Measurements from ENCODE around the gene CHD6. TPM values are rescaled to one million over a fixed set of nuclear protein-coding genes. Genes with fewer than 3 reads are reported as not detected.
A peak's percentile ranks its signal among the peaks of the same experiment; 100 is the strongest.

CHD6 gene
- total and polyA plus RNA-seq, 8 donors = 27.7 to 68.6 (median 52.4) TPM

DNA sequence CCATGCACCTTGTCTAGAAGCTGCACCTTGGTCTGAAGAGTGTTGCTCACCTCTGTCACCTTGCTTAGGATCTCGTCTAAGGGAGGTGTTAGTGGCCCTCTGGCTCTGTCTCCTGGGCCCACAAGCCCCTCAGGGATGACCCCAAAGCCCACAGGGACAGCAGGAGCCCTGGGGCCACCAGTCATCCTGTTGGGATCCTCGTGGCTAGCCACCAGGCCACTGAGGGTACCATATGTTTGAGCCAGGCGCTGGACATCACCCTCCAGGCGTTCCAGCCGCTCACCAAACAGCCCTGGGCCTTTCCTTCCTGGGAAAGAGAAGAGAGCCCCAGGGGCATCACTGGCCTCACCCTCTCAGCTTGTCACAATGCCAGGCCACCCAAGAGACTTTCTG, 255.4 kb downstream of the CHD6 start:
- no peak for TF ChIP-seq CTCF (IDR thresholded peaks at IDR 0.05)
- Histone ChIP-seq H3K36me3 (peaks cover 0 to 7% of the 10 kb centered on the region in 2 donors), H3K9me3 (no peaks in the 10 kb centered on the region), H3K4me3 (no peak overlapping the region), H3K27me3 (peaks cover 31 to 42% of the 10 kb centered on the region in 2 donors), H3K4me1 (peaks cover 0 to 8% of the 10 kb centered on the region in 2 donors), H3K27ac (no peak overlapping the region)
- intact Hi-C loops (cut with DNase I) = no loop called here
- ATAC-seq (no peak), DNase-seq (no peak)

DNA sequence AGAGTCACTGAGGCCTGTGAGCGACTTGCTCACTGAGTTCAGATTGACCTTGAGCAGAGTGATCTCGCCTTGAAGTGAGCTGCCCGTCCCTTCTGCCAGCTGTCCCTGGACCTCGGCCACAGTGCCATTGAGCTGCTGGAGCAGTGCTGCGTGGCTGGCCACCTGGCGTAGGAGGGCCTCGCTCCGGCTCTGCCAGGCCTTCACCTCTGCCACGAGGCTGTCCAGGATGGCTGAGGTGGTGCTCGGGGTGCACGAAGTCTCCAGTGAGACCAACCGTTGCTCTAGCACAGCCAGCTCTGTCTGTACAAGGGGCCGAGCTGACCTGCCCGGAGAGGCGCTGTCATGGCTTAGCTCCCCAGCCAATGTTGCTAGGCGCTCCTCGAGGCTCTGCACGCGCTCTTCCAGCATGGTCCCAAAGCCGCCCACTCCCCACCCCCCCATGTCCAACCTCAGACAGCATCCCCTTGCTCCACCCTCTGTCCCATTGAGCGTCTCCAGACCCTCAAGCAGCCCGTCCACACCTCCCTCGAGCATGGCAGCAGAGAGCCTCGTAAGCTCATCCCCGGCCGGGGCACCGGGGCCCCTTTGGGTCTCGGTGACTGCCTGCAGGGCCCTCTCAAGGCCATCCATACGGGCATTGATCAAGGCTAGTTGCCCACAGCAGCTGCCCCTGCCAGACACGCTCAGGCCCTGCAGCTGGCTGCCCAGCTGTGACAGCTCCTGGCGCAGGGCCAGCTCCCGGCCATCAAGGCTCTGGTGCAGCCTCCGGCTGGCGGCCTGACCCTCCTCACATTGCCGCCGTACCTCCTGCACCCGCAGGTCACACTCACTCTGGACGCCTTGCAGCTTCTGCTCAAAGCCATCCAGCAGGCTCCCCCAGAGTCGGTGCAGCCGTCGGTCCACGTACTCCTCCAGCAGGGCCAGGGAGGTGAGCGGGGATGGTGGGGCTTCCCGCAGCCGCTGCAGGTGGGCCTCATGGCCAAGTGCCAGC, 256.1 kb downstream of the CHD6 start:
- no peak for TF ChIP-seq CTCF (IDR thresholded peaks at IDR 0.05)
- intact Hi-C loops (cut with DNase I) = no loop called here
- Histone ChIP-seq H3K4me1 (peaks cover 0 to 8% of the 10 kb centered on the region in 2 donors), H3K36me3 (peaks cover 0 to 11% of the 10 kb centered on the region in 2 donors), H3K27me3 (peaks cover 26 to 35% of the 10 kb centered on the region in 2 donors), H3K4me3 (no peak overlapping the region), H3K9me3 (no peaks in the 10 kb centered on the region), H3K27ac (no peak overlapping the region)
- ATAC-seq = no peak
- DNase-seq = peak in 1 of 4 donors; percentile 76

DNA sequence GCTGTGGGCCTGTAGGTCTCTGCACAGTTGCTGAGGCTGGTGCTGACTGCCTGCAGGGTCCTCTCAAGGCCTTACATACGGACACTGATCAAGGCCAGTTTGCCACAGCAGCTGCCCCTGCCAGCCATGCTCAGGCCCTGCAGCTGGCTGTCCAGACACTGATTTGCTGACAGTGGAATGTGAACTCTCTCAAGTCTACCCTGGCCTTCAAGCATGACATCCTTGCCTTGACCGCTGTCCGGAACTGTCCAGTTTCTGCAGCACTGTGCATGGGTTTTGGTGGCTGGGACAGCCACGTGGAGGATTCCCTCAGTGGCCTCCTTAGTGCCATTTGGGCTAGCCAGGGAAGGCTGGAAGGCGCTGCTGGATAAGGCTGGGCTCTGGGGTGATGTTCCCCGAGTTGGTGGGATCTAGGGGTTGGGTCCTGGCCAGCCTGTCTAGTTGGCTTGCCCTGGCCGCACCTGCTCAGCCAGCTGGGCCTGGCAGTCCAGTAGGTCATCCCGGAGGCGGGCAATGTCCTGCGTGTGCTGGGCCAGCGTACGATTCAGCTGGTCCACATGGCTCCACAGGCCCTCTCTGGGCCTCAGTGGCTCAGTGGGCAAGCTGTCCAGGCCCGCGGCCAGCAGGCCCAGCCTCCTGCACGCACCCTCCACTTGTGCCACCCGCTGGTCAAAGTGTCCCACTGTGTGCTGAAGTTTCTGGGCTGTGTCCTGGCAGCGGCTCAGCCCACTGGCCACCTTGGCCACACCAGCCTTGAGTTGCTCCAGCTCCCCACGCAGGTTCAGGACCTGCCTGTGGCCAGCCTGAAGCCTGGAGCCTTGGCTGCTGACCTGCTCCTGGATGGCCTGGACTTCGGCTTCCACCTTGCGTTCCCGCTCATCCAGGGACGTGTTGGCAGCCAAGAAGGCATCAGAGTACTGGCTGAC, 257.1 kb downstream of the CHD6 start:
- peak in 1 of 4 donors; percentile 60 for DNase-seq
- Histone ChIP-seq H3K4me1 (peaks cover 0 to 6% of the 10 kb centered on the region in 2 donors), H3K27ac (no peak overlapping the region), H3K4me3 (no peak overlapping the region), H3K9me3 (no peaks in the 10 kb centered on the region), H3K36me3 (peaks cover 0 to 11% of the 10 kb centered on the region in 2 donors), H3K27me3 (peaks cover 20 to 26% of the 10 kb centered on the region in 2 donors)
- ATAC-seq = no peak
- TF ChIP-seq CTCF (IDR thresholded peaks at IDR 0.05) = no peak
- intact Hi-C loops (cut with DNase I) = no loop called here

GRCh38 chr20:41359541-41360011, 258.6 kb downstream of the CHD6 start:
- ATAC-seq (no peak), DNase-seq (peak in 1 of 4 donors; percentile 50)
- Histone ChIP-seq H3K9me3 (no peaks in the 10 kb centered on the region), H3K27me3 (peaks cover 5 to 11% of the 10 kb centered on the region in 2 donors), H3K4me1 (no peaks in the 10 kb centered on the region), H3K36me3 (peaks cover 0 to 11% of the 10 kb centered on the region in 2 donors), H3K4me3 (no peak overlapping the region), H3K27ac (no peak overlapping the region)
- intact Hi-C loops (cut with DNase I) = no loop called here
- TF ChIP-seq CTCF (IDR thresholded peaks at IDR 0.05) = no peak
